HG03342 (cell line): ENCODE results near the gene INPPL1.
A peak's percentile ranks its signal among the peaks of the same experiment; 100 is the strongest.

ENCODE experiments used
- ATAC-seq: cut with Tn5 transposase; IDR thresholded peaks from one replicate; pipeline ENCODE4 v1.9.1; 2021; ENCODE audit warnings: mild to moderate bottlenecking, moderate library complexity; ENCODE audit not compliant: unreplicated experiment

INPPL1 gene

GRCh38 chr11:72231396-72232259, 7.1 kb downstream of the INPPL1 start:
- ATAC-seq: no peak

GRCh38 chr11:72232260-72233055, 7.9 kb downstream of the INPPL1 start:
- no peak for ATAC-seq

DNA sequence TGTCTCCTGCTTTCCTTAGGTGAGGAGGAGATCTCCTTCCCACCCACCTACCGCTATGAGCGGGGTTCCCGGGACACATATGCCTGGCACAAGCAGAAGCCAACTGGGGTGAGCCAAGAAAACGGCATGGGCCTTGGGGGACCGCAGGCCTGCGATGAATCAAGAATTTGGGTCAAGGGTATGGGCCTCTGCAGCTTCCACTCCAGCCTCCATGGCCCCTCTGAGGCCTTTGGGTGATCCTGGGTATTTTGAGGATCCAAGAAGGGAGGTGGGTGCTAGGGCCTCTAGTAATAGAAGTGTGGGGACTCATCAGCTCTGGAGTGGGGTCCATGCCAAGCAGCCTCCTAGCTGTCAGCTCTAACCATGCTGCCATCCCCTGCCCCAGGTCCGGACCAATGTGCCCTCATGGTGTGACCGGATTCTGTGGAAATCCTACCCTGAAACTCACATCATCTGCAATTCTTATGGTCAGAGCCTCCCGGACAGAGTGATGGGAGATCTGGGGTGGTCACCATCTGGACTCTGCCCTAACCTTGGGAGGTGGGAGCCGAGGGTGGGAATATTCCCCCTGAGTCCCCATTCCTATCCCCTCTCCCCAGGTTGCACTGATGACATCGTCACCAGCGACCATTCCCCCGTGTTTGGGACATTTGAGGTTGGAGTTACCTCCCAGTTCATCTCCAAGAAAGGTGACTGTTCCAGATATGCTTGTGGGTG, 8.6 kb downstream of the INPPL1 start:
- no peak for ATAC-seq

GRCh38 chr11:72233773-72234513, 9.4 kb downstream of the INPPL1 start:
- no peak for ATAC-seq

GRCh38 chr11:72234514-72234830, 9.9 kb downstream of the INPPL1 start:
- ATAC-seq: no peak

- no peak for ATAC-seq
Observed at GRCh38 chr11:72234920-72235319, 10.4 kb downstream of the INPPL1 start.

- ATAC-seq: no peak
Observed at GRCh38 chr11:72235351-72236057, 10.9 kb downstream of the INPPL1 start.

- no peak for ATAC-seq
Observed at GRCh38 chr11:72236083-72236697, 11.6 kb downstream of the INPPL1 start.

DNA sequence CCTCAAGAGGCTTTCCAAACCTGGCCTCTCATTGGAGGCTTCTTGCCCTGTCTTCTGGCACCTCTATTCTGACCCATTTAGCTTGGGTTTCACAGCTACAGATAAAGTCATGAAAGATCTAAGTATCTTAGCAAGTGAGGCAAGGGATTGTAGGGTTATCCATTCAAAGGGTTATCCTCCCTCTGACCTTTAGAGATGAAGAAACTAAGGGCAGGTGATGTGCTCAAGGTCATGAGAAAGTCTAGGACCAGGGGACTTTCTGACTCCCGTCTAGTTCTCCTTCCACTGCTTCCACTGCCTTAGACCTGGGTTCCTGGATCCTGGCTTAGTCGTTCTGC, 12.2 kb downstream of the INPPL1 start:
- no peak for ATAC-seq

- ATAC-seq: no peak
Observed at GRCh38 chr11:72237112-72237931, 12.8 kb downstream of the INPPL1 start.

DNA sequence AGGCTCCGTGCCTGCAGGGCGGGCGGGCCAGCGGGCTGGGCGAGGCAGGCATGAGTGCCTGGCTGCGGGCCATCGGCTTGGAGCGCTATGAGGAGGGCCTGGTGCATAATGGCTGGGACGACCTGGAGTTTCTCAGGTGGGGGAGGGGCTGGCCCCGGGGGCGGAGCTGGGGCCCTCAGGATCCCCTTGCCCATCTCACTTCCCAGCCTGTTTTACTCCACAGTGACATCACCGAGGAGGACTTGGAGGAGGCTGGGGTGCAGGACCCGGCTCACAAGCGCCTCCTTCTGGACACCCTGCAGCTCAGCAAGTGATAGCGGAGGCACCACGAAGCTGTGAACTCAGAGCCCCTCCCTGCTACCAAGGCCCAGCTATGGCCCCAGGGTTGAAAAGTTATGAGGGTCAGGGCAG, 13.5 kb downstream of the INPPL1 start:
- ATAC-seq: peak; percentile 52

DNA sequence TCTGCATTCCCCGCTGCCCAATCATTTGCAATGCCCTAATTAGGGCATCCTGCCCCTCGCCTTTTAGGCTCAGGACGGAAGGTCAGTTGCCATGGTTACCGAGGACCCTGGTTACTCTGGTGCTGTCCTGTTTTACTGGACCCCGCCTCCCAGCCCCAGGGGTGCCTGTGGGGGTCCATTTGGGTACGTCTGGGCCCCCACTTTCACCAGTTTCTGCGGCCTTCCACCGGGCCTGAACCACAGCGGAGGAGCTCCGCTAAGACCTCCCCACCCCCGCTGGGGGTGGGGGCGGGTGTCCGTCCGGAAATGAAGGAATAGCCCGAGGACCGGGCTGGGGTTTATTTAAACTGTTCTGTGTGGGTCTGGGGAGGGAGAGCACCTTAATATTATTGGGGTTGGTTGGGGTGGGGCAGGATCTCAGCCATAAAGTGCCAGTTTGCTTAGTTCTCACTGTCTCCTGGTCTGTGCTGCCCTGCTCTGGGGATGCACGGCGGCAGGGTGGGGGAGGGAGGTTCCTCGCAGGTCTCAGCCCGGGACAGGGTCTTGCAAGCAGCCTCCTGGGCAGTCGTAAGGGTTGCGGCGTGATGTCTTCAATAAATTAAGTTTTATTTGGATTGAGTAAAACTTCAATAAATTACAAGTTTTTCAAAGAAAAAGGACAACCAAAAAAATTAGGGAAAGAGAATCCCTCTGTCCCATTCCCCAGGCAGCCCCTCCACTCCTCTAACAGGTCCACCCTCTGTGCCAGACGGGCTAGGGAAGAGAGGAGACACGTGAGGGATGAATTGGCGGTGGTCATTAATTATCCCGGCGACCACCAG, 14.1 kb downstream of the INPPL1 start:
- ATAC-seq: no peak

- no peak for ATAC-seq
Observed at GRCh38 chr11:72239313-72239848, 14.8 kb downstream of the INPPL1 start.

GRCh38 chr11:72239849-72240460, 15.4 kb downstream of the INPPL1 start:
- no peak for ATAC-seq

DNA sequence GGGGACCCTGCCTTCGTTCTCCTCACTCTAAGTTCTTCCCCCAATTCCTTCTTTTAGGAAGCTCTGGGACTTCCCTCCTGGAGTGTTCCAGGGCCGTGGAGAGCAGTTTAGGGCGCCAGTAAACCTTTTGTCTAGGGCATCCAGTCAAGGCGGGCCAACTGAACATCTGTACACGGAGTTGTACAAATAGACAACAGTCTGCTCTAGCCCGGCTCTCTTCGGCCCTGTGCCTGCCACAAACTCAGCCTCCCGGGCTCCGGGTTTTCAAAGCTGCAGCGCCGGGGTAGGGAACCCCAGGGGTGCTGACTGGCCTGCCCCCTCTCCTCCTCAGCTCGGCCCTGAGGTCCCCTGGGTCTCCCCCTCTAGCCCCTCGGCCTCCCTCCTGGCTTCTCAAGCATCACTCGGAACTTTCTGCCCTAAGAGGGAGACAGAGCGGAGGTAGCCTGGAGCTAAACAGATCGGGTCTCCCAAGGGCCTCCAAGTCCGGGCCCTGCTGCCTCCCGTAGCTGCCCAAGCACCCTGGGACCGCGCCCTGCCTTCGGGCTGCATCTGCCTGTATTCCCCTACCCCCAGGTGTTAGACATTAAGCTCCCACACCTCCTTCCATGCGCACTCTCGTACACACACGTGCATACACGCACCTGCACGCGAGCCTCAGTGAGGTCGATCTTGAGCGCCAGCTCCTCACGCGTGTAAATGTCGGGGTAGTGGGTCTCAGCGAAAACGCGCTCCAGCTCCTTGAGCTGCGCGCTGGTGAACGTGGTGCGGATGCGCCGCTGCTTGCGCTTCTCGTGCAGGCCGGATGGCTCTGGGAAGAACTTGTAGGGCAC, 16.1 kb downstream of the INPPL1 start:
- no peak for ATAC-seq

DNA sequence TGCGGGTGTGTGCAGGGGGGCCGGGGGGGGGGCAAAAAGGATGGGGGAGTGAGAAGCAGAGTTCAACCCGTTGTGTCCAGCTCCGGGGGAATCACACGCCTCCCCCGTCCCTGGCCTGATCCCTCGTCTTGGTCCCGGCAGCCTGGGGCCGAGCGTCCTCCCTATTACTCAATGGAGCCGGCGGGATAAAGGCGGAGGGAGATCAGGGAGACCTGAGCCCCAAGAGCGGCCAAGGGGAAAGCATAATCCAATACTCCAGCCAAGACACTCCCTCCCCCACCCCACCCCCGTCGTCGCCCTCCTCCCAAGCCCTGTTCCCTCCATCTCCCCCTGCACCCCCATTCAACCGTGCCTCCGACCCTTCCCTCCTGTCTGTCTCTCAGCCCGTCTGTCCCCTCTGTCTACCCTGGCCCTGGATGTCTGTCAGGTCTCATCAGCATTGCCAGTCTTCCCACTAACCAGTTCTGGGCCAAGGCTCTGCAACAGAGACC, 16.8 kb downstream of the INPPL1 start:
- no peak for ATAC-seq
